HTERT RPE-1 (cell line): ENCODE results near the gene ACLY.
"Not testable (repeated sequence)": the region's sequence is repeated elsewhere in the genome, so short reads cannot be mapped to it uniquely, and the experiment has no call there.

Source experiments
- in situ Hi-C: fragments of 300-500 bp; cut with MboI; formaldehyde crosslinking; loops from 4 replicates; pipeline ENCODE4 v1.14.3; 2020; ENCODE audit warnings: low sequenced_read_pairs

The ACLY gene

DNA sequence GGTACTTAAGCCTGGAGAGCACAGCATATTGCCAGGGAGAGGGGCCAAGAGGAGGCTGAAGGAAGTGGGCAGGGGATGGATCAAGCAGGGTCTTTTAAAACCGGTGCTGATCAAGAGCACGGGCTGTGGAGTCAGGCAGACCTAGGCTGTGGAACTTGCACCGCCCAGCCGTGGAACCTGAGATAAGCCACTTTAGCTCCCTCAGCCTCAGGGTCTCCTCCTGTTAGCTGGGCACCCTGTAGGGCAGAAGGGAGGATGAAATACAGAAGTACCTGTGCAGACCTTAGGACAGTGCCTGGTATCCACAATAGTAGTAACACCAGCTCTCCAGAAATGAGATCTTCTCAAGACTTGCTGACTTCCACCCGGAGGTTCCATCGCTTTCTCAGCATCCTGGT is 20.9 kb upstream of the ACLY start:
- in situ Hi-C loops: no loop called here

DNA sequence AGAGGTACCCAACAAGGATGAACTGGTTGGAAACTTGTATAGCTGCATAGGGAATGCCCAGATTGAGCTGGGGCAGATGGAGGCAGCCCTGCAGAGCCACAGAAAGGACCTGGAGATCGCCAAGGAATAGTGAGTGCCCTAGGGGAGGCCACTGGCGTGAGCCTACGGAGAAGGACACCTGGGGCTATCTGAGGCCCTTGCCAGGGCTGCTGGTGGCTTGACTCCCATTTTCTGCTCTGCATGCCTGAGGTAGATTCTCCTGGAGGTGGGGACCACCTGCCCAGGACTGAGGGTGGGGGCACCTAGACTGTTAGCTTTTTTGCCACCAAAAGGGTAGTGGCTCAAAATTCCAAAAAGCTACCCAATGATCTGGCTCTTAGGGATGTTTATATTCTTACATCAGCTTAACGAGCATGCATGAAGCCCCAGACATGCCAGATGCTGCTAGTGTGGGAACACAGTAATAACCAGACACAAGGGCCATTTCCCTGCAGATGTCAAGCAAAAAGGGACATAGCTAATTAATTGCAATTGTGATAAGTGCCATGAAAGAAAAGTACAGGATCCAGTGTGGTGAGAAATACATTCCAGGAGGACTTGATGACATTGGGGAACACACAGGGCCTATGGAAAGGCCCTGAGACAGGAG is 20.4 kb upstream of the ACLY start:
- in situ Hi-C loops: no loop called here

DNA sequence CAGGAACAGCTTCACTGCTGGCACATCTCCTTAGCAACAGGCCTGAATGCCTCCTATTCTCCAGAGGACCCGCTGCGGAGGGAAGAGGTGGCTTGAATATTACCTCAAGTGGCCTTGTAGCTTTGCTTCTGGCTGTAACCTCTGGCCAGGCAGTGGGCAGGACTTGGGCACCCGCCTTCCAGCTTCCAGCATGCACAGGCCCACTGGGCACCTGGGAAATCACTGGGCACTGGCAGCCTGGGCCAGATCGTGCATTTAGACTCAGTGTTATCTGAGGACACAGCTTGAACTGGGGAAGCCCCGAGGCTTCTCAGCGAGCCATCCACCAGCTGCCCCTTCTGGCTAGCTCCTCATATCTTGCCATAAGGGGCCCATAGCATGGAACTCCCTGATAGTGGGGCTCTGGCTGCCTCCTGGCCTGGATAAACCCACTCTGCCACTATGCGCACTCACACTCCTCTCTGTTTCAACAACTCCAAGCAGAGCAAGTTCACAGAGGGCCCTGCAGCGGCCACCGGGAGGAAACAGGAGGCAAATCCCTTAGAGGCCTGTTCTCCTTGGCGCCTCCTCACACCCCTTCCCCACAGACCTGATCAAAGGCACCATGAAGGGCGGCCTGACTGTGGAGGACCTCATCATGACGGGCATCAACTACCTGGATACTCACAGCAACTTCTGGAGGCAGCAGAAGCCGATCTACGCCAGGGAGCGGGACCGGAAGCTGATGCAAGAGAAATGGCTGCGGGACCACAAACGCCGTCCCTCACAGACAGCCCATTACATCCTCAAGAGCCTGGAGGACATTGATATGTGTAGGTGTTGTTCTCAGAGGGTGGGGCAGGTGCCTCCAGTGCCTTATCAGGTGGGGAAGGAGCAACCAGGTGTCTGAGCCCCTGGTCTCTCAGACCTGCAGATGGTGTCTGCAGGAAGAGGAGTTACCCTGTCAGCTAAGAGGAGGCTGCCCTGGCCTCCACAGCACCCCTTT is 19.5 kb upstream of the ACLY start:
- in situ Hi-C loops: no loop called here

DNA sequence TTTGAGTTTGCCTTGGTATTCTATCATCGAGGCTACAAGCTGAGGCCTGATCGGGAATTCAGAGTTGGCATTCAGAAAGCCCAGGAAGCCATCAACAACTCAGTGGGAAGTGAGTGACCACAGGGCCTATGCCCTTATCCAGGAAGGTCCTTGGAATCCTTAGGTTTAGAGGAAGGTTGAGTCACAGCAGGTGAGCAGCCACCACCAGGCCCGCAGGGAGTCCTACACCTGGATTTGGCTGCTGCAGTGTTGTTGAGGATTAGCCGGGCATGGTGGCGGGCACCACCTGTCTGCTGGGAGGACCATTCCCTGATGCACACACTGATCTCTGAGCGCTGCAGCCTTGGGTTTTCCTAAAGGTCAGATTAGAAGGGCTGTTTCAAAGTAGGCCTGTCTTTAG is 16.9 kb upstream of the ACLY start:
- in situ Hi-C loops: no loop called here

DNA sequence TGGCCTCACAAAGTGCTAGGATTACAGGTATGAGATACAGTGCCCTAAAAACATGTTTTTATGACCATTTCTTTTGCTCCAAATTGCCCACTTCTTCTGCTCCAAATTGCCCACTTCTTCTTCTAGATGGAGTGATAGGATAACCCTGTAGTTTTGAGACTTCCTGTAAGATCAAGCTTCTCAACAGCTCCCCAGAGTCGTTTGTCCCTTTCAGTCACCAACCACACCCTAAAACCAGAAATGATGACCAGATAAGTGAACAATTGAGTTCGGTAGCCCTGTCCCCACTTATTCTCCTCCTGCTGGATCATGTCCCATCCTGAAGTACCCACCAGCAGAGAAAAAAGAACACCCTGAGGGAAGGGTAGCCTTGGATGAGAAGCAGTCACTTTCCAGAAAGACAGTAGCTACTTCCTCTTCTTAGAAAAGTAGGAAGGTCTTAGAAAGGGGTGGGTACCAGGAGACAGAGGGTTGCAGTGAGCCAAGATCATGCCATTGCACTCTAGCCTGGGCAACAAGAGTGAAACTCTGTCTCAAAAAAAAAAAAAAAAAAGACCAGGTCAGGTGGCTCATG is 14.2 kb upstream of the ACLY start:
- in situ Hi-C loops: no loop called here

DNA sequence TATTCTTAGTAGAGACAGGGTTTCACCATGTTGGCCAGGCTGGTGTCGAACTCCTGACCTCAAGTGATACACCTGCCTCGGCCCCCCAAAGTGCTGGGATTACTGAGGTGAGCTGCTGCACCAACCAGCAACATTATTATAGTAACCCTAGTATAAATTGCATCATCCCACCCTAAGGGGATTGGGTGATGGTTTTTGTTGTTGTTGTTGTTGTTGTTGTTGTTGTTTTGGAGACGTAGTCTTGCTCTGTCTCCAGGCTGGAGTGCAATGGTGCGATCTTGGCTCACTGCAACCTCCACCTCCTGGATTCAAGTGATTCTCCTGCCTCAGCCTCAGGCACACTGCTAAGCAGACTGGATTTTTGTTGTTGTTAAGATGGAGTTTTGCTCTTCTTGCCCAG is 13.0 kb upstream of the ACLY start:
- in situ Hi-C loops: not testable (repeated sequence)

DNA sequence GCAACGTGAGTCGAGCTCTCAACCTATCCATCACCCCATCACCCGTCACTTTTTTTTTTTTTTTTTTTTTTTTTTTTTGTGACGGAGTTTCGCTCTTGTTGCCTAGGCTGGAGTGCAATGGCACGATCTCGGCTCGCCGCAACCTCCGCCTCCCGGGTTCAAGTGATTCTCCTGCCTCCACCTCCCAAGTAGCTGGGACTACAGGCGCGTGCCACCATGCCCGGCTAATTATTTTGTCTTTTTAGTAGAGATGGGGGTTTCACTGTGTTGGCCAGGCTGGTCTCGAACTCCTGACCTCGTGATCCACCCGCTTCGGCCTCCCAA is 12.0 kb upstream of the ACLY start:
- in situ Hi-C loops: not testable (repeated sequence)

DNA sequence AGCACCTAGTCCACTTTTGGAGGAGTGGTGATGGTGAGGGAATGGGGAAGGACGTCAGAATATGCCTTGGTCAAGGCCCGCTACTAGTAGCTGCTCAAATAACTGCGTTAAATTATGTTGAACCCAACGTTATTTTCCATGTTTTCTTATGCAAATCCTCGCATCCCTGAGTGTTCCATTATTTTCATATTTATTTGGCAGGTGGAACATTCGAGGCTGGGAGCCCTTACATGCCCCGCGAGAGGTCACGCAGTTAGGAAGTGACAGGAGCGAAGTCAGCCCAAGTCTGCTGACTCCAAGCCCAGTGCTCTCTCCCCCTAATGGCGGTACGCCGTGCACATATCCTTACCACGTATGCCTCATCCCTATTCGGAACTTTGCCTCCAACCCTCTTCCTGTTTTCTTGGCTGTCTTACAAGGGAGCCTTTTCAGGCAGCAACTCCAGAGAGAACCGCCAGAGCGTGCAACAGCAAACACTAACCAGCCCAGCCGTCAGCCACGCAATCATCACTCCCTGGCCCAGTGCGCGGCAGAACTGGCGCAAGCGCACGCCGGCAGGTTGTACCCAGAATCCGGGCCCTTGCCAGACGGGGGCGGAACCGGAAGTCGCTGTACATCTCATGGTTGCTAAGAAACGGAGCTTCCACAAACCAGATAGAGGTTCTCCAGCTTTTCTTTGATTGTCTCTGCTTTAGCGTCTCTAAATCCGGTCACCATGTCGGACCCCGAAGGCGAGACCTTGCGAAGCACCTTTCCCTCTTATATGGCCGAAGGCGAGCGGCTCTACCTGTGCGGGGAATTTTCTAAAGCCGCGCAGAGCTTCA is 11.5 kb upstream of the ACLY start, which contains the start of gene ODAD4:
ODAD4 (plus strand) TSS at position 609 of the 824 bp plus-strand sequence; CDS start at position 716, 107 bp downstream.
- in situ Hi-C loops: no loop called here

DNA sequence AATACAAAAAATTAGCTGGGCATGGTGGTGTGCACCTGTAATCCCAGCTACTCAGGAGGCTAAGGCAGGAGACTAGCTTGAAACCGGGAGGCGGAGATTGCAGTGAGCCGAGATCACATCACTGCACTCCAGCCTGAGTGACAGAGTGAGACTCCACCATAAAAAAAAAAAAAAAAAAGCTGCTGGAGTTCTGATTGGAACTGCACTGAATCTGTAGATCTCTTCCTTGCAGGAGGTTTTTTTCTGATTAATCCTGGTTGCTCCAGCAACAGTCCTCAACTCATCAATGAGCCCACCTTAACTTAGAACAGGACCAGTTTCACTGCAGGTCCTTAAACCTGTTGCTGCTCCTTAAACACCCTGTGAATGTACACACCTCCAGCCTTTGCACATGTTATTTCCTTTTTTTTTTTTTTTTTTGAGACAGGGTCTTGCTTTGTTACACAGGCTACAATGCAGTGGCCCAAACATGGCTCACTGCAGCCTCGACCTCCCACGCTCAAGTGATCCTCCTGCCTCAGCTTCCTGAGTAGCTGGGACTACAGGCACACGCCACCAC is 10.0 kb upstream of the ACLY start:
- in situ Hi-C loops: no loop called here

DNA sequence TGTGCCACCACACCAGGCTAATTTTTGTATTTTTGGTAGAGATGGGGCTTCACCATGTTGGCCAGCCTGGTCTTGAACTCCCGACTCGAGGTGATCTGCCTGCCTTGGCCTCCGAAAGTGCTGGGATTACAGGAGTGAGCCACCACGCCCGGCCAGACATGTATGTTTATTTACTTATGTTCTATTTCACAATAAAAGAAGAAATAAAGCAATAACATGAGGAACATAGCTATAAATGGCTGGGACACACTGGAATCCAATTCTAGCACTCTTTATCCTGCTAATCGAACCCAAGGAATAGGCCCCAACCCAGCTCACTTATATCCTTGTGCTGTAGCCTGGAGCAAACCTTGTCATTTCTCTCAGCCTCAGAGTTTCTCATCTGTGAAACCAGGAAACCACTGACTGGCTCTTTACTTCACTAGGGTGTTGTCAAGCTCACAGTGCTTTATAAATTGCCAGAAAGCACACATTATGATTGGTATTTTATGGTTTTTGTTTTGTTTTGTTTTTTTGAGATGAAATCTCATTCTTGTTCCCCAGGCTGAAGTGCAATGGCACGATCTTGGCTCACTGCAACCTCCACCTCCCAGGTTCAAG is 7.3 kb upstream of the ACLY start:
- in situ Hi-C loops: no loop called here

DNA sequence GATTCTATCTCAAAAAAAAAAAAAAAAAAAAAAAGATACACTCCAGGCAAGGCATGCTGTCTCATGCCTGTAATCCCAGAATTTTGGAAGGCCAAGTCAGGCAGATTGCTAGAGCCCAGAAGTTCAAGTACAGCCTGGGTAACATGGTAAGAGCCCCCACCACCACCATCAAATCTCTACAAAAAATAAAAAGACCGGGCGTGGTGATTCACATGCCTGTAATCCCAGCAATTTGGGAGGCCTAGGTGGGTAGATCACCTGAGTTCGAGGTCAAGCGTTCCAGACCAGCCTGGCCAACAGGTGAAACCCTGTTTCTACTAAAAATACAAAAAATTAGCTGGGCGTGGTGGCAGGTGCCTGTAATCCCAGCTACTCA is 1.8 kb upstream of the ACLY start:
- in situ Hi-C loops: no loop called here

DNA sequence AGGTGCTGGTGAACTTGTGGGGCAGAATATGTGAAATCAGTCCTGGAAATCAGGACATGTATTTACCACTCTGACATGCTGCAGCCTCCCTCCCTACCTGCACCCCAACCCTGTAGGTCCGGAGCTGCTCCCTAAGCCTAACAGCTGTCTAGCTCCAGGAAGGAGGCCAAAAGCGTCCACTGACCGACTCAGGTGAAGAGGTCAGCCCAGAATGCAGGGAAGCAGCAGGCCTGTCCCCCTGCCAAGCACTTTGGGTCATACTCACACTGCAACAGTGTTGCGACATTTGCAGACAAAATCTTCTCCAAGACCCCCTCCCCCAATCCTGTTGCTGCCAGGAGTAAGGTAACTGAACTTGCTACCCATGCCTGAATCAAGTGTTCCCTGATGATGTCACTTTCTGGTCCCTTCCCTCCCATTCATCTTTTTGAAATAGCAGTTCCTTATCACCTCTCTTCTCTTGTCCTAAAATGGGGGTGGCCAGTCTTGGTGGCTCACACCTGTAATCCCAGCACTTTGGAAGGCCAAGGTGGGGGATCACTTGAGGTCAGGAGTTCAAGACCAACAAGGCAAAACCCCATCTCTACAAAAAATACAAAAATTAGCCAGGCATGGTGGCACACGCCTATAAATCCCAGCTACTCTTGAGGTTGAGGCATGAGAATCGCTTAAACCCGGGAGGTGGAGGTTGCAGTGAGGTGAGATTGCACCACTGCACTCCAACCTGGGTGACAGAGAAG is 1.3 kb upstream of the ACLY start:
- in situ Hi-C loops: no loop called here

DNA sequence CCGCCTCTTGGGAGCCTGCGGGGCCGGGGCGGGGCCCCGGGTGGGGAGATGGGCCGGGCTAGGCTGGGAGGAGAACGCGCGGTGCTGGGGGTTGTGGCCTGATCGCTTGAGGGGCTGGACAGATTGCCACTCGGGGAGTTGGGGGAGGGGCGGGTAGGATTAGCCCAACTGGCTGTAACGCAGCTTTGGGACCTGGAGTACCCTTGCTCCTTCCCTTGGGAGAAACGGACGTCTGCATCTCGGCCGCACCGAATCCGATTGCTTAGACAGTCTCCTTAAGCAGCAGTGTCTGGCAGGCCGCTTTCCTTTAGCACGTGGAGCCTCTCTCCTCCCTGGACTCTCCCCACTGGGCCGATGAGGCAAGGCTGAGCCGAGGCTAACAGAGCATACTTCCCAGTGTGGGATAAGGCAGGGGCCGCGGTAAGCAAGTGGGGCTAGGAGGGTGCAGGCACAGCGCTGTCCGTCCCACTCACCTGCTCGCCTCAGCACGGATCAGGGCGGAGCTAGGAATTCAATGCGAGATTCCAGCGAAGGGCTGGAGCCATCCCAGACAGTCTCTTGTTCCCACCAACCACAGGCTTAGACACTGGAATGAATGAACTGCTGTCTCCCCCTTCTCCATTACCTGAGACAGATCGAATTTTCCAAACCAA is 540 bp upstream of the ACLY start:
- in situ Hi-C loops: no loop called here

DNA sequence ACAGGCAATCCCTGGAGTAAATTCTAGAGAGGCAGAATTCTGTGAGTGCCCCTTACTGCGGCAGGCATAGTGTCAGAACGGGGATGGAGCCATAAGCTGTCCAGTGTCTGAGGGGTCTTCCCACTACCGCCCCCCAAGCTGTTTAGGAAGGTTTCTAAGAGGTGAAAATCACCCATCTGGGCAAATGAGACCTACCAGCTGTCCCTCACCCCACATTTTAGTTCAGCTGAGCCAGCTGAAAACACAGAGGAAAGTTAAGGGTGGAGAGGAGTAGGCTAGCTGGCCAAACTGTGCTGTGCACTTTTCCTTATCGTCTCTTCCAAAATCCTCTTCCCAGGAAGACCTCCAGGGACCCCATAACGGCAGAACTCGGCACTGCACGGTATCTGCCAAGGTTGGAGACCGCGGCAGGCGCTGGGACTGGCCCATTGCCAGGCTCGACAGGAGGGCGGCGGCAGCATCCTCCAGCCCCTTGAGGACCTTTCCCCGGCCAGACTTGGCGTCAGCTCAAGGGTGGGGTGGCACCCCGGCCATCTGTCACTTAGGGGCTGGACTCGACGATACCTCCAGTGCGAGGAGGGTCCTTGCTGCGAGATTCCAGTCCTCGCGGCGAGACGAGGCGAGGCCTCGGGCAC is 955 bp downstream of the ACLY start:
- in situ Hi-C loops: no loop called here

DNA sequence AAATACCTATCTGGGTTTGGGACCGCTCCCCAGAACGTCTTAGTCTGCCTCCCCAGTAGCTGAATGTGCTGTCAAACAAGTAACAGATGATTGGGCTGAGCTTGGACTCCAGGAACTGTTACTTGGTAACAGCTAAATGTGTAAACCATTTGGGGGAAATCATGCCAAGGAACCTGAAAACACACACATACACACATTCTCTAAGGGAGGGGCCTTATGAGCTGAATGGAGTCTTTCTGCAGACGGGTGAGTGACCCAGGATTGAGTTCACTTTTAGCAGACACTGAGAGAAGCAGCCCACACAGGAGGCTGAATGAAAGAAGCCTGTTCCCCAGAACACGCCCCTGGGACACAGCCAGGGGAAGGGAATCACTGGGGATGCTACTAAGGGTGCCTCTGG is 1.6 kb downstream of the ACLY start:
- in situ Hi-C loops: no loop called here

DNA sequence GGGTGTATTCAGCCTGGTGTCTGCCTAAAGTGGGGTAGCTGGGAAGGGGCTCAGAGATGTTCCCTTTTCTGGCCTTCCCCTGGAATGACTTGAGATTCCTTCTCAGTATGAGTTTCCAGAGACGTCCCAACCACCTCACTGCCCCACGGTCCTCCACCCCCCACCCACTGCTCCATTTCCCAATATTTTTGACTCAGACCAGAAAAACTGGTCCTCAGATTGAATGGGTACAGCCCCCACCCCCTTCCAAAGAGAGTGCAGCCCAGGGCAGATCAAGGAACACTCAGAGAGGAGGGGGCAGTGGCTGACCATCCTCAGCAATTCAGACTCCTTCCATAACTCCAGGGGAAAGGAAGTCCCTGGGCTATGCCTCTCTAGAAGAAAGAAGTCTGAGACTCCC is 3.2 kb downstream of the ACLY start:
- in situ Hi-C loops: no loop called here

DNA sequence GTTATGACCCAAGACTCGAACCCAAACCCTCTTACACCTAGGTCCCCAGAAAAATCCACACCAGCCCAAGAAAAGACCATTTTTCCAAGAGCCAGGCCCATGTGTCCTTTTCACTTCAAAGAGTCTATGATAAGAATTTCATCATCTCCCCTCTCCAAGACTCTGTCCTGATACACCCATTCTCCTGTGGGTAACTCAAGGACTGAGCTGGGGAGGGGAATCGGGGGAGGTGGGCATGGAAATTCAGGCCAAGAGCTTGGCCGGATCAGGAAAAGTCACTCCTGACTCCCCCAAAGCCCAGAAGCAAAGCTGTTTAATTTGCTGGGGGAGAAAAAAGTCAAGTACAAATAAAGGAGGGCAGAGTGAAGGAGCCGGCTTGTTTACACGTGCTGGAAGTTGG is 3.7 kb downstream of the ACLY start:
- in situ Hi-C loops: no loop called here

DNA sequence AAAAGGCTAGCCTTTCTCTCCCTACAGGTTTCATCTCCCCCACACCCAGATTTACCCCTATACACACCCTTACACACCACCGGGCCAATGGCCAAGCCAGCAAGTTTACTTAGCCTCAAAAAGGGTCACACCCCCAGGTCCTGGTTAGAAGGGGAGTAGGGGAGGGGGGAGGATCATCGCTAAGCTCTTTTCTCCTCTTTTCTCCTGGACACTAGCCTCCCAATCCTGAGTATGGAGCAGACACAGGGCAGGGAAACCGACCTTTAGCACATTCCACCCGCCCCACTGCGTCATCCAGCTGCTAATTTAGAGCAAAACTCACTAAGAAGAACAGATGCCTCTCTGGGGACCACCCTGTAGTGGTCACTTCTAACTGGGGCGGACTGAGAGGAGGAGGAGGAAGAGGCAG is 4.4 kb downstream of the ACLY start:
- in situ Hi-C loops: no loop called here

DNA sequence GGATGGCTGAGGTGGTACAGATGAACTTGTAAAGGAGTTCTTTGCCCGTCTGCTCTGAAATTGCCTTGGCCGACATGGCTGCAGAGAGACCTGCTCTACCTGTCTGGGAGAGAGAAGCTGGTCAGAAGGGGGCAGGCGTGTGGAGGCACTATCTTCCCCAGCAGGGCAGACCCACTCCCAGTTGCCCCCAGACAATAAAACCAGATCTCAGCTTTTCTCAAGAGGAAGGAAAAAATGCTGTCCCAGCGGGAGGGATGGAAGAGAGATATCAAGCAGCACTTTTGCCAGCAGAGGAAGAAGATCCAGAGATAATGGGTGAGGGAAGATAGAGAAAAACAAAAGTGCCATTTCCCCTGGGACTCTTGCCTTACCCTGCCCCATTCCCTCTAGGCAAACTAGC is 5.0 kb downstream of the ACLY start:
- in situ Hi-C loops: no loop called here
